Esophagus squamous epithelium (tissue), 4 donors: ENCODE data around the gene PHC3.

Source experiments
- POLR2A ChIP-seq, 4 donors: fragments of 450-650 bp; IDR thresholded peaks; one replicate each; pipeline ENCODE4 v1.6.1; 2017; ENCODE audit warnings: antibody characterized with exemption in 4 of 4, mild to moderate bottlenecking in 4 of 4, moderate library complexity in 3 of 4
- TF ChIP-seq, protein P1 (sequence below), 6 experiments: fragments of 450-650 bp in 4 of 6; fragments of 200-600 bp in 2 of 6; sonication (generic) in 2 of 6; IDR thresholded peaks; one replicate each; pipeline ENCODE4 v1.5.1; 2016 to 2019; ENCODE audit warnings: antibody characterized with exemption in 6 of 6, mild to moderate bottlenecking in 4 of 6, moderate library complexity in 4 of 6

DNA sequence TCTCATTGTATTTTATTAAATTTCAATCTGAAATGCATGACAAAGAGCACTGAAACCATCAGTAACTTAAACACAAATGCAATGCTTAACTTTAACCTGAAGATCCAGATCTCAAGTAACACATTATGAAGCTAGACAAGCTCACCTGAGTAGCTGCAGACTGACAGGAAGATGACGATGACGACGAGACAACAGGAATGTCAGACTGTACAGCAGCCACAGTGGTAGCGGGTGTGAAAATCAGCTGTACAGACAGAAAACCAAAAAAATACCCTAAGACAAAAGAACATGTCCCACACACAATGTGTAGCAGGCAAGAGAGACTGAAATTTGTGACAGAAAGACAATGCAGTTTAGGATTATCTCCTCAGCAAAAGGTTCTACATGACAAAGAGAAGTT lies 36.3 kb downstream of the PHC3 start:
- TF ChIP-seq, protein P1, sequence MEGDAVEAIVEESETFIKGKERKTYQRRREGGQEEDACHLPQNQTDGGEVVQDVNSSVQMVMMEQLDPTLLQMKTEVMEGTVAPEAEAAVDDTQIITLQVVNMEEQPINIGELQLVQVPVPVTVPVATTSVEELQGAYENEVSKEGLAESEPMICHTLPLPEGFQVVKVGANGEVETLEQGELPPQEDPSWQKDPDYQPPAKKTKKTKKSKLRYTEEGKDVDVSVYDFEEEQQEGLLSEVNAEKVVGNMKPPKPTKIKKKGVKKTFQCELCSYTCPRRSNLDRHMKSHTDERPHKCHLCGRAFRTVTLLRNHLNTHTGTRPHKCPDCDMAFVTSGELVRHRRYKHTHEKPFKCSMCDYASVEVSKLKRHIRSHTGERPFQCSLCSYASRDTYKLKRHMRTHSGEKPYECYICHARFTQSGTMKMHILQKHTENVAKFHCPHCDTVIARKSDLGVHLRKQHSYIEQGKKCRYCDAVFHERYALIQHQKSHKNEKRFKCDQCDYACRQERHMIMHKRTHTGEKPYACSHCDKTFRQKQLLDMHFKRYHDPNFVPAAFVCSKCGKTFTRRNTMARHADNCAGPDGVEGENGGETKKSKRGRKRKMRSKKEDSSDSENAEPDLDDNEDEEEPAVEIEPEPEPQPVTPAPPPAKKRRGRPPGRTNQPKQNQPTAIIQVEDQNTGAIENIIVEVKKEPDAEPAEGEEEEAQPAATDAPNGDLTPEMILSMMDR (IDR thresholded peaks at IDR 0.05), result no peak
- no peak for TF ChIP-seq POLR2A (IDR thresholded peaks at IDR 0.05)
